CD14-positive monocyte (primary cell): ENCODE measurements around the gene TEAD1. TPM values are rescaled to one million over a fixed set of nuclear protein-coding genes. Genes with fewer than 3 reads are reported as not detected.

Experiments
- DNase-seq, 3 donors: peaks; one replicate each; pipeline ENCODE4 v3.0.0-alpha.2; 2011 to 2022
- H2AFZ ChIP-seq: 2 replicates; pipeline ENCODE4 v1.6.0; 2012; ENCODE audit warnings: mild to moderate bottlenecking, low read depth, low read length, inconsistent platforms; ENCODE audit not compliant: insufficient read depth, poor library complexity, severe bottlenecking
- H3K27ac ChIP-seq, 2 donors: 1 replicate in 1 of 2; 2 replicates in 1 of 2; pipeline ENCODE4 v1.5.1; 2012 to 2013; ENCODE audit warnings: low read length in 2 of 2, control low read depth in 1 of 2, inconsistent platforms in 1 of 2, low read depth in 1 of 2, mild to moderate bottlenecking in 1 of 2
- H3K27me3 ChIP-seq, 2 donors: one replicate each; pipeline versions ENCODE4 v1.6.0 to v1.6.1; 2011 to 2013; ENCODE audit warnings: low read length in 2 of 2; ENCODE audit not compliant: control insufficient read depth in 2 of 2, insufficient read depth in 2 of 2
- H3K36me3 ChIP-seq, 2 donors: replicated peaks in 1 of 2; 1 replicate in 1 of 2; 2 replicates in 1 of 2; pipeline versions ENCODE4 v1.5.1 to v1.6.1; 2012 to 2013; ENCODE audit warnings: low read length in 2 of 2, control low read depth in 1 of 2, inconsistent platforms in 1 of 2, mild to moderate bottlenecking in 1 of 2; ENCODE audit not compliant: insufficient read depth in 2 of 2, control insufficient read depth in 1 of 2
- H3K4me1 ChIP-seq, 2 donors: 1 replicate in 1 of 2; 2 replicates in 1 of 2; pipeline versions ENCODE4 v1.5.1 to v1.6.1; 2012 to 2013; ENCODE audit warnings: low read length in 2 of 2, control low read depth in 1 of 2, inconsistent platforms in 1 of 2, mild to moderate bottlenecking in 1 of 2, moderate library complexity in 1 of 2; ENCODE audit not compliant: insufficient read depth in 2 of 2, control insufficient read depth in 1 of 2
- H3K4me2 ChIP-seq: replicated peaks from 2 replicates; pipeline ENCODE3; 2012; ENCODE audit warnings: low read length, moderate library complexity, mild to moderate bottlenecking; ENCODE audit not compliant: poor library complexity, severe bottlenecking; ENCODE audit errors: extremely low read depth
- H3K4me3 ChIP-seq, 3 experiments: fragments of 200-600 bp in 1 of 3; sonication (generic) in 1 of 3; replicated peaks in 1 of 3; 1 replicate in 2 of 3; 2 replicates in 1 of 3; pipeline ENCODE4 v1.5.1; 2011 to 2013; ENCODE audit warnings: low read length in 3 of 3, mild to moderate bottlenecking in 3 of 3, control low read depth in 2 of 3, low read depth in 2 of 3, inconsistent platforms in 1 of 3, moderate library complexity in 1 of 3
- H3K79me2 ChIP-seq: 2 replicates; pipeline ENCODE4 v1.6.0; 2012; ENCODE audit warnings: mild to moderate bottlenecking, control low read depth, inconsistent platforms, low read length, moderate library complexity; ENCODE audit not compliant: insufficient read depth
- H3K9ac ChIP-seq: 2 replicates; pipeline ENCODE4 v1.6.0; 2017; ENCODE audit warnings: low read length, mild to moderate bottlenecking; ENCODE audit not compliant: insufficient read depth, poor library complexity, severe bottlenecking
- H3K9me3 ChIP-seq, 2 donors: replicated peaks in 1 of 2; 1 replicate in 1 of 2; 2 replicates in 1 of 2; pipeline versions ENCODE4 v1.5.1 to v1.6.1; 2012 to 2013; ENCODE audit warnings: low read length in 2 of 2, control low read depth in 1 of 2; ENCODE audit not compliant: control insufficient read depth in 1 of 2, insufficient read depth in 1 of 2
- H4K20me1 ChIP-seq: 2 replicates; pipeline ENCODE4 v1.6.0; 2012; ENCODE audit warnings: mild to moderate bottlenecking, low read length, control low read depth, moderate library complexity; ENCODE audit not compliant: insufficient read depth
- H3K27ac Mint-ChIP-seq, 7 donors: one replicate each; pipeline ENCODE4 v1.8.0; 2020; ENCODE audit warnings: mild to moderate bottlenecking in 7 of 7, mixed read lengths in 7 of 7, moderate library complexity in 6 of 7, inconsistent platforms in 2 of 7
- H3K27me3 Mint-ChIP-seq, 3 donors: one replicate each; pipeline ENCODE4 v1.8.0; 2021 to 2022; ENCODE audit warnings: low read depth in 3 of 3, mild to moderate bottlenecking in 3 of 3, mixed read lengths in 3 of 3, moderate library complexity in 3 of 3, inconsistent platforms in 1 of 3
- H3K36me3 Mint-ChIP-seq, 2 donors: one replicate each; pipeline ENCODE4 v1.8.0; 2020; ENCODE audit warnings: mixed read lengths in 2 of 2, inconsistent platforms in 1 of 2, mild to moderate bottlenecking in 1 of 2
- H3K4me1 Mint-ChIP-seq: one replicate; pipeline ENCODE4 v1.8.0; 2020; ENCODE audit warnings: mild to moderate bottlenecking, mixed read lengths
- H3K4me3 Mint-ChIP-seq, 2 donors: one replicate each; pipeline ENCODE4 v1.8.0; 2020; ENCODE audit warnings: mild to moderate bottlenecking in 2 of 2, mixed read lengths in 2 of 2, moderate library complexity in 1 of 2
- H3K9me3 Mint-ChIP-seq, 7 donors: one replicate each; pipeline ENCODE4 v1.8.0; 2020 to 2022; ENCODE audit warnings: mixed read lengths in 7 of 7, mild to moderate bottlenecking in 6 of 7, moderate library complexity in 6 of 7, inconsistent platforms in 2 of 7
- CTCF ChIP-seq: fragments of 200-600 bp; IDR thresholded peaks from one replicate; pipeline ENCODE4 v1.8.0; 2022; ENCODE audit warnings: antibody characterized with exemption, mild to moderate bottlenecking
- WGBS: methylation state at CpG from one replicate; pipeline ENCODE4 v1.1.5; 2013; ENCODE audit warnings: missing lambda C conversion rate; ENCODE audit not compliant: insufficient coverage; 5-methylcytosine and 5-hydroxymethylcytosine counted together
- intact Hi-C, 2 donors: fragments of 100-400 bp; cut with micrococcal nuclease; formaldehyde crosslinking; loops; one replicate each; pipeline versions ENCODE4 v1.15.0 to v1.15.1; 2023
- polyA plus RNA-seq, 3 donors: library from polyadenylated mRNA; depleted of rRNA in 1 of 3; unstranded in 2 of 3; stranded (reverse) in 1 of 3; fragments of 300-500 nt in 2 of 3; fragments of >200 nt in 1 of 3; fragmentation: Illumina TruSeq in 2 of 3; gene quantifications; 1 replicate in 2 of 3; 2 replicates in 1 of 3; pipeline ENCODE4 v1.2.3, GENCODE V29; 2012 to 2021

The TEAD1 gene
- polyA plus RNA-seq, 3 donors, result not detected

GRCh38 chr11:12678092-12678491, 3.9 kb downstream of the TEAD1 start:
- DNase-seq, result no peak
- Histone ChIP-seq H3K79me2 (no peaks in the 10 kb centered on the region), H3K9me3 (peaks cover 0 to 26% of the 10 kb centered on the region in 2 donors), H3K27me3 (peaks cover 81 to 84% of the 10 kb centered on the region in 2 donors), H2AFZ (no peak overlapping the region), H3K4me1 (peaks cover 7 to 8% of the 10 kb centered on the region in 2 donors), H3K9ac (no peak overlapping the region), H3K36me3 (no peaks in the 10 kb centered on the region), H4K20me1 (no peaks in the 10 kb centered on the region), H3K4me3 (no peak overlapping the region), H3K4me2 (no peak overlapping the region), H3K27ac (no peak overlapping the region)
- Mint-ChIP-seq H3K9me3 (peaks cover 0 to 22% (median 14%) of the 10 kb centered on the region in 7 donors), H3K4me1 (peaks cover 13% of the 10 kb centered on the region), H3K36me3 (peaks cover 3 to 6% of the 10 kb centered on the region in 2 donors), H3K4me3 (peak overlapping the region in 1 of 2 donors; percentile 17), H3K27me3 (peaks cover 80 to 86% (median 81%) of the 10 kb centered on the region in 3 donors), H3K27ac (no peak overlapping the region)
- WGBS, result 84% methylated on average over 3 of the region's 3 CpGs
- intact Hi-C loops, result no loop called here
- no peak for TF ChIP-seq CTCF

GRCh38 chr11:12678991-12679390, 4.8 kb downstream of the TEAD1 start:
- intact Hi-C loops, result no loop called here
- peaks cover 0 to 18% of the 10 kb centered on the region in 2 donors for H3K9me3 ChIP-seq
- no peak for TF ChIP-seq CTCF
- H3K4me3 ChIP-seq, result no peak overlapping the region
- H3K4me3 Mint-ChIP-seq, result peak overlapping the region in 1 of 2 donors; percentile 59
- no peak overlapping the region for H3K9ac ChIP-seq
- H3K4me1 Mint-ChIP-seq, result peaks cover 6% of the 10 kb centered on the region
- H3K27ac ChIP-seq, result no peak overlapping the region
- no peak overlapping the region for H3K27ac Mint-ChIP-seq
- H3K79me2 ChIP-seq, result no peaks in the 10 kb centered on the region
- H3K36me3 ChIP-seq, result no peaks in the 10 kb centered on the region
- peaks cover 0 to 15% (median 6%) of the 10 kb centered on the region in 7 donors for H3K9me3 Mint-ChIP-seq
- DNase-seq, result no peak
- H3K4me1 ChIP-seq, result no peaks in the 10 kb centered on the region
- WGBS, result 6% methylated on average over 2 of the region's 5 CpGs
- no peaks in the 10 kb centered on the region for H4K20me1 ChIP-seq
- peaks cover 2 to 3% of the 10 kb centered on the region in 2 donors for H3K36me3 Mint-ChIP-seq
- no peak overlapping the region for H3K4me2 ChIP-seq
- peaks cover 80 to 82% of the 10 kb centered on the region in 2 donors for H3K27me3 ChIP-seq
- H2AFZ ChIP-seq, result no peak overlapping the region
- peaks cover 72 to 83% (median 77%) of the 10 kb centered on the region in 3 donors for H3K27me3 Mint-ChIP-seq
